A549 (cell line): ENCODE data around the gene IGF2BP1. TPM values are rescaled to one million over a fixed set of nuclear protein-coding genes. Genes with fewer than 3 reads are reported as not detected.

Experiments used
- ATAC-seq, 2 experiments: fragments of 200-7000 bp in 1 of 2; fragments of >200 bp in 1 of 2; cut with Nextera tagmentation in 1 of 2; cut with Tn5 transposase in 1 of 2; 3 replicates each; pipeline versions ENCODE4 v1.8.0 to v1.9.1; 2018 to 2020; ENCODE audit warnings: mild to moderate bottlenecking in 1 of 2, moderate library complexity in 1 of 2
- CTCF ChIA-PET: fragments of 300-600 bp; sonication (Branson Sonifier 250); formaldehyde crosslinking; extraction: SDS; loops from one replicate; lab custom pipeline; 2021; ENCODE audit warnings: antibody characterized with exemption, inconsistent platforms; lab: Yijun Ruan, JAX
- POLR2A ChIA-PET: fragments of 350-600 bp; formaldehyde crosslinking; extraction: SDS; loops from one replicate; lab custom pipeline; 2021; ENCODE audit warnings: antibody characterized with exemption, inconsistent platforms; lab: Yijun Ruan, JAX
- DNase-seq, 2 experiments: peaks; one replicate each; pipeline versions ENCODE4 v3.0.0 to v3.0.0-alpha.2; 2011 to 2016; ENCODE audit warnings: low read depth in 1 of 2, low spot score in 1 of 2
- FAIRE-seq: peaks from 2 replicates; lab custom pipeline; 2011; peaks lifted over from hg19 to GRCh38; lab: Jason Lieb, UNC
- H3K27ac ChIP-seq, 2 experiments: fragments of >200 bp; sonication (Bioruptor Twin); formaldehyde crosslinking; 3 replicates each; pipeline ENCODE4 v1.5.1; 2016 to 2017
- H3K4me1 ChIP-seq: fragments of >200 bp; sonication (Bioruptor Twin); formaldehyde crosslinking; 3 replicates; pipeline ENCODE4 v1.6.1; 2016
- H3K4me2 ChIP-seq: fragments of >200 bp; sonication (Bioruptor Twin); formaldehyde crosslinking; 3 replicates; pipeline ENCODE4 v1.6.1; 2016
- H3K4me3 ChIP-seq: fragments of >200 bp; sonication (Bioruptor Twin); formaldehyde crosslinking; 3 replicates; pipeline ENCODE4 v1.5.1; 2016
- H3K9me3 ChIP-seq: fragments of >200 bp; sonication (Bioruptor Twin); formaldehyde crosslinking; 3 replicates; pipeline ENCODE4 v1.6.1; 2016
- BHLHE40 ChIP-seq: IDR thresholded peaks from 2 replicates; pipeline ENCODE4 v1.6.1; 2012; ENCODE audit warnings: low read depth, low read length, inconsistent platforms
- EHF ChIP-seq: fragments of 250-450 bp; sonication (Bioruptor Pico); IDR thresholded peaks from 2 replicates; pipeline ENCODE4 v1.5.0; 2020; ENCODE audit warnings: mild to moderate bottlenecking
- EHMT2 ChIP-seq: fragments of 200-600 bp; sonication (generic); IDR thresholded peaks from 2 replicates; pipeline ENCODE4 v1.6.1; 2016; ENCODE audit warnings: antibody characterized with exemption, low read depth, mild to moderate bottlenecking, moderate library complexity
- ESRRA ChIP-seq: fragments of 150-350 bp; IDR thresholded peaks from 2 replicates; pipeline ENCODE4 v1.6.1; 2014; ENCODE audit warnings: mild to moderate bottlenecking, low read length, borderline replicate concordance
- FOSB ChIP-seq: fragments of 250-450 bp; sonication (Bioruptor Pico); IDR thresholded peaks from 2 replicates; pipeline ENCODE4 v1.5.0; 2020; ENCODE audit warnings: mild to moderate bottlenecking, moderate library complexity
- FOSL2 ChIP-seq, 2 experiments: fragments of 450-650 bp in 1 of 2; fragments of >200 bp in 1 of 2; sonication (Bioruptor Twin) in 1 of 2; formaldehyde crosslinking; IDR thresholded peaks; 2 replicates each; pipeline versions ENCODE4 v1.5.0 to v1.6.1; 2016 to 2020; ENCODE audit warnings: mild to moderate bottlenecking in 1 of 2, moderate library complexity in 1 of 2
- FOXS1 ChIP-seq: fragments of 250-450 bp; sonication (Bioruptor Pico); IDR thresholded peaks from 2 replicates; pipeline ENCODE4 v1.5.0; 2020; ENCODE audit warnings: mild to moderate bottlenecking, moderate library complexity
- HDAC2 ChIP-seq: fragments of 200-600 bp; sonication (generic); IDR thresholded peaks from 2 replicates; pipeline ENCODE4 v1.6.1; 2016
- HEYL ChIP-seq: fragments of 250-450 bp; sonication (Bioruptor Pico); IDR thresholded peaks from 2 replicates; pipeline ENCODE4 v1.8.0; 2021; ENCODE audit warnings: mild to moderate bottlenecking, moderate library complexity
- HOXA7 ChIP-seq: fragments of 250-450 bp; sonication (Bioruptor Pico); IDR thresholded peaks from 2 replicates; pipeline ENCODE4 v1.5.0; 2020; ENCODE audit warnings: mild to moderate bottlenecking, moderate library complexity
- JUNB ChIP-seq: fragments of >200 bp; sonication (Bioruptor Twin); formaldehyde crosslinking; IDR thresholded peaks from 2 replicates; pipeline ENCODE4 v1.6.1; 2016
- KDM1A ChIP-seq: fragments of 200-600 bp; sonication (generic); IDR thresholded peaks from 2 replicates; pipeline ENCODE4 v1.6.1; 2016; ENCODE audit warnings: low read depth, mild to moderate bottlenecking
- KDM5A ChIP-seq: fragments of 200-600 bp; sonication (generic); IDR thresholded peaks from 2 replicates; pipeline ENCODE4 v1.6.1; 2016; ENCODE audit warnings: antibody characterized with exemption, mild to moderate bottlenecking
- MAZ ChIP-seq: fragments of 150-350 bp; IDR thresholded peaks from 2 replicates; pipeline ENCODE4 v1.6.1; 2014; ENCODE audit warnings: antibody characterized with exemption, low read depth, low read length, borderline replicate concordance
- MYC ChIP-seq: IDR thresholded peaks from 2 replicates; pipeline ENCODE4 v1.6.1; 2012; ENCODE audit warnings: mild to moderate bottlenecking, inconsistent platforms, low read length, improper control_type of control experiment, borderline replicate concordance
- NPAS2 ChIP-seq: fragments of 250-450 bp; sonication (Bioruptor Pico); IDR thresholded peaks from 2 replicates; pipeline ENCODE4 v1.8.0; 2022; ENCODE audit warnings: mild to moderate bottlenecking, moderate library complexity, borderline replicate concordance
- NR3C1 ChIP-seq: fragments of >200 bp; sonication (Bioruptor Twin); formaldehyde crosslinking; IDR thresholded peaks from 3 replicates; pipeline ENCODE4 v1.6.1; 2017
- PHF8 ChIP-seq: fragments of 200-600 bp; sonication (generic); IDR thresholded peaks from 2 replicates; pipeline ENCODE4 v1.6.1; 2016; ENCODE audit warnings: low read depth, mild to moderate bottlenecking, antibody characterized with exemption, moderate library complexity, borderline replicate concordance
- POLR2AphosphoS2 ChIP-seq: conservative IDR thresholded peaks from 2 replicates; pipeline ENCODE4 v1.6.1; 2012; ENCODE audit warnings: low read length, improper control_type of control experiment, inconsistent platforms
- RAD21 ChIP-seq, 2 experiments: fragments of >200 bp in 1 of 2; sonication (Bioruptor Twin) in 1 of 2; formaldehyde crosslinking in 1 of 2; IDR thresholded peaks in 1 of 2; conservative IDR thresholded peaks in 1 of 2; 2 replicates in 1 of 2; 3 replicates in 1 of 2; pipeline ENCODE4 v1.6.1; 2012 to 2018; ENCODE audit warnings: inconsistent platforms in 1 of 2
- RARB ChIP-seq: fragments of 250-450 bp; sonication (Bioruptor Pico); IDR thresholded peaks from 2 replicates; pipeline ENCODE4 v1.8.0; 2021; ENCODE audit warnings: mild to moderate bottlenecking, moderate library complexity
- RCOR1 ChIP-seq: fragments of 150-350 bp; IDR thresholded peaks from 2 replicates; pipeline ENCODE4 v1.6.1; 2014; ENCODE audit warnings: antibody characterized with exemption, low read length, low read depth
- RNF2 ChIP-seq: fragments of 200-600 bp; sonication (generic); IDR thresholded peaks from 2 replicates; pipeline ENCODE4 v1.6.1; 2016; ENCODE audit warnings: low read depth, mild to moderate bottlenecking, antibody characterized with exemption, moderate library complexity, borderline replicate concordance
- SMC3 ChIP-seq: fragments of >200 bp; sonication (Bioruptor Twin); formaldehyde crosslinking; IDR thresholded peaks from 3 replicates; pipeline ENCODE4 v1.6.1; 2018; ENCODE audit warnings: inconsistent platforms
- SREBF2 ChIP-seq: fragments of 450-650 bp; IDR thresholded peaks from 2 replicates; pipeline ENCODE4 v1.6.1; 2014; ENCODE audit warnings: mild to moderate bottlenecking, moderate library complexity
- TFCP2L1 ChIP-seq: fragments of 250-450 bp; sonication (Bioruptor Pico); IDR thresholded peaks from 2 replicates; pipeline ENCODE4 v1.5.0; 2021; ENCODE audit warnings: mild to moderate bottlenecking
- ZC3H11A ChIP-seq: fragments of 450-650 bp; IDR thresholded peaks from 2 replicates; pipeline ENCODE4 v1.6.1; 2014; ENCODE audit warnings: antibody characterized with exemption, mild to moderate bottlenecking
- ZNF302 ChIP-seq: fragments of 250-450 bp; sonication (Bioruptor Pico); IDR thresholded peaks from 2 replicates; pipeline ENCODE4 v1.9.0; 2021; ENCODE audit warnings: inconsistent platforms, mild to moderate bottlenecking, moderate library complexity
- ZSCAN20 ChIP-seq: fragments of 250-450 bp; sonication (Bioruptor Pico); IDR thresholded peaks from 2 replicates; pipeline ENCODE4 v1.8.0; 2022; ENCODE audit warnings: mild to moderate bottlenecking, moderate library complexity
- WGBS: methylation state at CpG from one replicate; pipeline ENCODE4 v1.1.6; 2017; ENCODE audit errors: missing lambda C conversion rate; 5-methylcytosine and 5-hydroxymethylcytosine counted together
- polyA plus RNA-seq, 4 experiments: library from polyadenylated mRNA; depleted of rRNA in 3 of 4; stranded (reverse); fragments of >200 nt; fragmentation: RNase III in 1 of 4; extraction: RNeasy Plus Mini Kit Qiagen cat#74134 plus additional on column Dnase treatment in 1 of 4; gene quantifications; 2 replicates in 3 of 4; 3 replicates in 1 of 4; pipeline ENCODE4 v1.2.3, GENCODE V29; 2011 to 2017
- TF ChIP-seq, protein P1 (sequence below): IDR thresholded peaks from 2 replicates; pipeline ENCODE4 v1.6.1; 2012
- TF ChIP-seq, protein P2 (sequence below): fragments of 250-450 bp; sonication (Bioruptor Pico); IDR thresholded peaks from 2 replicates; pipeline ENCODE4 v1.5.0; 2020; ENCODE audit warnings: low read depth, mild to moderate bottlenecking, moderate library complexity
- TF ChIP-seq, protein P3 (sequence below): fragments of 250-450 bp; sonication (Bioruptor Pico); IDR thresholded peaks from 2 replicates; pipeline ENCODE4 v1.5.0; 2021; ENCODE audit warnings: mild to moderate bottlenecking, moderate library complexity, borderline replicate concordance
- TF ChIP-seq, protein P4 (sequence below): fragments of >200 bp; sonication (Bioruptor Twin); formaldehyde crosslinking; IDR thresholded peaks from 3 replicates; pipeline ENCODE4 v1.5.1; 2016

IGF2BP1 gene
- polyA plus RNA-seq, 2 of the 4 experiments (the other 2 are of a cell fraction) = 26.2 to 40.3 TPM

DNA sequence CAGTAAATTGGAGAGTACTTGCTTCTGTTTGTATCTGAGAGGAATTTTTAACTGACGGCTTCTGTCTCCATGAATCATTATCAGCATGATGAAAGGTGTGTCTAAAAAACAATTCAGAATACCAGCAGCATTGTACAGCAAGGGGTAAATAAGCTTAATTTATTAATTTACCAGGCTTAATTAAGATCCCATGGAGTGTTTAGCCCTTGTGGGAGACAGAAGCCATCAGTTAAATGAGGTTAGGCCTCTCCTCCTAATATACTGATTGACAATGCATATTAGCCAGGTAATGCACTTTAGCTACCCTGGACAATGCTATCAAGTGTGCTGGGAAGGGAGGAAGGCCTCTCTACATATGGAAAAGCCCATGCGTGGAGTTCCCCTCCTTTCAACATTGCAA, 53.4 kb downstream of the IGF2BP1 start:
- no peak for ATAC-seq
- WGBS = 89% methylated on average over 2 of the region's 2 CpGs
- no peaks in the 10 kb centered on the region; the same call in 2 of the 3 replicates for H3K4me1 ChIP-seq
- H3K4me3 ChIP-seq = no peak overlapping the region
- FAIRE-seq = no peak
- no peak overlapping the region for H3K4me2 ChIP-seq
- H3K27ac ChIP-seq = no peak overlapping the region
- no peak for DNase-seq
- no peaks in the 10 kb centered on the region for H3K9me3 ChIP-seq
- POLR2A ChIA-PET = interaction anchor here (0.6 to 1.3 kb wide), 3 partner anchors 54 to 355 kb away, joined by 3 to 6 read pairs (median 3); partner anchors contain the start of gene IGF2BP1
- TF ChIP-seq BHLHE40 (no peak), FOSL2 (IDR thresholded peaks at IDR 0.05) (no peak), FOSL2 (CRISPR knock-in tag; IDR thresholded peaks at IDR 0.05) (no peak), ZSCAN20 (CRISPR knock-in tag) (no peak), SMC3 (no peak), HEYL (CRISPR knock-in tag) (no peak), FOSB (CRISPR knock-in tag) (no peak), SREBF2 (no peak), RNF2 (no peak), FOXS1 (CRISPR knock-in tag) (no peak), MAZ (no peak), EHMT2 (no peak), ZNF302 (no peak), NPAS2 (CRISPR knock-in tag) (no peak), KDM1A (no peak), KDM5A (no peak), ZC3H11A (no peak), JUNB (no peak), MYC (no peak), NR3C1 (no peak)
- TF ChIP-seq, all 56 proteins: peak for 0
- CTCF ChIA-PET = interaction anchor here (0.6 to 6.8 kb wide), 11 partner anchors 8 to 372 kb away, joined by 3 to 42 read pairs (median 4); no protein-coding TSS in a partner anchor

DNA sequence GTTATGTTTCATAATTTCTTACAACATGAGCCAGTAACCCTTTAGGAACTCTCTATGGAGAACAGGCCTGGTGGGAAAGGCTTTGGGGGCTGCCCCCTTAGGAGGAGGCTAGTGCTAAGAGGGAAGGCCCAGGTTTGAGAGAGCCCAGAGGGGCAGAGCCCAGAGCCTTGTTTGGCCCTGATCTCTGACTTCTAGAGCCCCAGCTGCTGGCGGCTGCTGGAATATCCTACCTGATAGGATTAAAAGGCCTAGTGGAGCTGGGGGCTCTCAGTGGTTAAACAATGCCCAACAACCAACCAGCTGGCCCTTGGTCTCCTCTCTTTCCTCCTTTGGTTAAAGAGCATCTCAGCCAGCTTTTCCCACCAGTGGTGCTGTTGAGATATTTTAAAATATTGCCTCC, 54.1 kb downstream of the IGF2BP1 start:
- 94% methylated on average over 1 of the region's 1 CpG for WGBS
- ChIA-PET POLR2A (interaction anchor here (0.6 to 1.3 kb wide), 2 partner anchors 54 to 356 kb away, joined by 3 to 6 read pairs; partner anchors contain the start of gene IGF2BP1), CTCF (interaction anchor here (0.6 to 6.8 kb wide), 12 partner anchors 9 to 237 kb away, joined by 3 to 42 read pairs (median 4); no protein-coding TSS in a partner anchor)
- no peak for DNase-seq
- no peak overlapping the region for H3K4me2 ChIP-seq
- ATAC-seq = peak in 1 of 2 experiments; percentile 15; a peak in 2 of 6 replicates
- no peak for TF ChIP-seq PHF8
- TF ChIP-seq HOXA7 = no peak
- TF ChIP-seq ESRRA = no peak
- TF ChIP-seq EHF = no peak
- TF ChIP-seq, protein P1, sequence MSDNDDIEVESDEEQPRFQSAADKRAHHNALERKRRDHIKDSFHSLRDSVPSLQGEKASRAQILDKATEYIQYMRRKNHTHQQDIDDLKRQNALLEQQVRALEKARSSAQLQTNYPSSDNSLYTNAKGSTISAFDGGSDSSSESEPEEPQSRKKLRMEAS = no peak
- TF ChIP-seq, protein P2, sequence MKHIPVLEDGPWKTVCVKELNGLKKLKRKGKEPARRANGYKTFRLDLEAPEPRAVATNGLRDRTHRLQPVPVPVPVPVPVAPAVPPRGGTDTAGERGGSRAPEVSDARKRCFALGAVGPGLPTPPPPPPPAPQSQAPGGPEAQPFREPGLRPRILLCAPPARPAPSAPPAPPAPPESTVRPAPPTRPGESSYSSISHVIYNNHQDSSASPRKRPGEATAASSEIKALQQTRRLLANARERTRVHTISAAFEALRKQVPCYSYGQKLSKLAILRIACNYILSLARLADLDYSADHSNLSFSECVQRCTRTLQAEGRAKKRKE (CRISPR knock-in tag) = no peak
- TF ChIP-seq, protein P3, sequence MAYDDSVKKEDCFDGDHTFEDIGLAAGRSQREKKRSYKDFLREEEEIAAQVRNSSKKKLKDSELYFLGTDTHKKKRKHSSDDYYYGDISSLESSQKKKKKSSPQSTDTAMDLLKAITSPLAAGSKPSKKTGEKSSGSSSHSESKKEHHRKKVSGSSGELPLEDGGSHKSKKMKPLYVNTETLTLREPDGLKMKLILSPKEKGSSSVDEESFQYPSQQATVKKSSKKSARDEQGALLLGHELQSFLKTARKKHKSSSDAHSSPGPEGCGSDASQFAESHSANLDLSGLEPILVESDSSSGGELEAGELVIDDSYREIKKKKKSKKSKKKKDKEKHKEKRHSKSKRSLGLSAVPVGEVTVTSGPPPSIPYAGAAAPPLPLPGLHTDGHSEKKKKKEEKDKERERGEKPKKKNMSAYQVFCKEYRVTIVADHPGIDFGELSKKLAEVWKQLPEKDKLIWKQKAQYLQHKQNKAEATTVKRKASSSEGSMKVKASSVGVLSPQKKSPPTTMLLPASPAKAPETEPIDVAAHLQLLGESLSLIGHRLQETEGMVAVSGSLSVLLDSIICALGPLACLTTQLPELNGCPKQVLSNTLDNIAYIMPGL (CRISPR knock-in tag) = no peak
- TF ChIP-seq HDAC2 = no peak
- TF ChIP-seq TFCP2L1 (CRISPR knock-in tag) = no peak
- TF ChIP-seq, protein P4, sequence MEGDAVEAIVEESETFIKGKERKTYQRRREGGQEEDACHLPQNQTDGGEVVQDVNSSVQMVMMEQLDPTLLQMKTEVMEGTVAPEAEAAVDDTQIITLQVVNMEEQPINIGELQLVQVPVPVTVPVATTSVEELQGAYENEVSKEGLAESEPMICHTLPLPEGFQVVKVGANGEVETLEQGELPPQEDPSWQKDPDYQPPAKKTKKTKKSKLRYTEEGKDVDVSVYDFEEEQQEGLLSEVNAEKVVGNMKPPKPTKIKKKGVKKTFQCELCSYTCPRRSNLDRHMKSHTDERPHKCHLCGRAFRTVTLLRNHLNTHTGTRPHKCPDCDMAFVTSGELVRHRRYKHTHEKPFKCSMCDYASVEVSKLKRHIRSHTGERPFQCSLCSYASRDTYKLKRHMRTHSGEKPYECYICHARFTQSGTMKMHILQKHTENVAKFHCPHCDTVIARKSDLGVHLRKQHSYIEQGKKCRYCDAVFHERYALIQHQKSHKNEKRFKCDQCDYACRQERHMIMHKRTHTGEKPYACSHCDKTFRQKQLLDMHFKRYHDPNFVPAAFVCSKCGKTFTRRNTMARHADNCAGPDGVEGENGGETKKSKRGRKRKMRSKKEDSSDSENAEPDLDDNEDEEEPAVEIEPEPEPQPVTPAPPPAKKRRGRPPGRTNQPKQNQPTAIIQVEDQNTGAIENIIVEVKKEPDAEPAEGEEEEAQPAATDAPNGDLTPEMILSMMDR = no peak
- TF ChIP-seq JUNB = no peak
- no peak for TF ChIP-seq POLR2AphosphoS2
- TF ChIP-seq SREBF2 = no peak
- TF ChIP-seq FOSL2 (IDR thresholded peaks at IDR 0.05) = no peak
- no peak for TF ChIP-seq FOSL2 (CRISPR knock-in tag; IDR thresholded peaks at IDR 0.05)
- TF ChIP-seq RAD21 (conservative IDR thresholded peaks at IDR 0.05 in 1 of 2, IDR thresholded peaks at IDR 0.05 in 1 of 2) = no peak
- TF ChIP-seq RARB (CRISPR knock-in tag) = no peak
- no peak for TF ChIP-seq MYC
- TF ChIP-seq RCOR1 = no peak
- no peak for TF ChIP-seq BHLHE40
- no peak for TF ChIP-seq EHMT2
- TF ChIP-seq, all 56 proteins: peak for 0
- Histone ChIP-seq H3K4me1 (no peaks in the 10 kb centered on the region), H3K9me3 (no peaks in the 10 kb centered on the region), H3K27ac (no peak overlapping the region), H3K4me3 (no peak overlapping the region)
- no peak for FAIRE-seq
